HFF-Myc (cell line): ENCODE results near the gene LYZL6.

Experiments
- DNase-seq: peaks from one replicate; pipeline ENCODE4 v3.0.0-alpha.2; 2011; ENCODE audit warnings: low read depth; ENCODE audit errors: extremely low read depth
- H3K4me3 ChIP-seq: replicated peaks from 2 replicates; pipeline ENCODE4 v1.5.1; 2011; ENCODE audit warnings: low read depth, mild to moderate bottlenecking, control low read depth, low read length
- CTCF ChIP-seq: IDR thresholded peaks from 2 replicates; pipeline ENCODE4 v1.5.1; 2012; ENCODE audit warnings: mild to moderate bottlenecking, low read depth, low read length, control low read depth; ENCODE audit errors: missing control alignments

The LYZL6 gene

GRCh38 chr17:35943537-35943936 is at the start of gene LYZL6:
Gene LYZL6, minus strand, starts transcription at chr17:35943713. Its CDS starts 4,357 bp downstream, at chr17:35939356.
- no peak for TF ChIP-seq CTCF
- no peak for DNase-seq

GRCh38 chr17:35991075-35991474 is 47.6 kb upstream of the LYZL6 start:
- TF ChIP-seq CTCF = no peak
- DNase-seq = no peak
- H3K4me3 ChIP-seq = no peak overlapping the region

More at GRCh38 chr17:35943537-35943936, at the start of gene LYZL6:
- no peak within 1 kb of the TSS for H3K4me3 ChIP-seq

- no peak for TF ChIP-seq CTCF
- no peak for DNase-seq
- no peak overlapping the region for H3K4me3 ChIP-seq
These were observed 44.7 kb upstream of the LYZL6 start for GRCh38 chr17:35988164-35988563.

GRCh38 chr17:35986643-35987042 is 43.1 kb upstream of the LYZL6 start, which contains the start of gene CCL14:
Gene CCL14, minus strand, starts transcription at chr17:35986729. Its CDS starts 80 bp downstream, at chr17:35986649.
- no peak within 1 kb of the TSS for H3K4me3 ChIP-seq
- no peak for DNase-seq
- no peak for TF ChIP-seq CTCF

- DNase-seq = no peak
- no peak for TF ChIP-seq CTCF
- H3K4me3 ChIP-seq = no peak overlapping the region
These were observed 40.6 kb upstream of the LYZL6 start for GRCh38 chr17:35984140-35984539.

- H3K4me3 ChIP-seq = no peak overlapping the region
- no peak for DNase-seq
- no peak for TF ChIP-seq CTCF
These were observed 39.1 kb upstream of the LYZL6 start for GRCh38 chr17:35982409-35983191.
